GM20000 (cell line): ENCODE results near the gene TNS4.
A peak's percentile ranks its signal among the peaks of the same experiment; 100 is the strongest.

ENCODE experiments used
- DNase-seq: peaks from one replicate; pipeline ENCODE4 v3.0.0; 2012; ENCODE audit warnings: low spot score
- CTCF ChIP-seq: IDR thresholded peaks from 2 replicates; pipeline ENCODE4 v1.5.1; 2012; ENCODE audit warnings: mild to moderate bottlenecking, control low read depth; ENCODE audit errors: extremely low read depth, missing control alignments

Gene TNS4

GRCh38 chr17:40533896-40534295, 32.5 kb upstream of the TNS4 start:
- no peak for TF ChIP-seq CTCF
- DNase-seq, result no peak

- no peak for DNase-seq
- no peak for TF ChIP-seq CTCF
Observed at GRCh38 chr17:40532520-40533253, 31.3 kb upstream of the TNS4 start.

- peak; percentile 48 for DNase-seq
- no peak for TF ChIP-seq CTCF
Observed at GRCh38 chr17:40531051-40531991, 29.9 kb upstream of the TNS4 start.

- no peak for TF ChIP-seq CTCF
- no peak for DNase-seq
Observed at GRCh38 chr17:40530531-40530994, 29.1 kb upstream of the TNS4 start.

- TF ChIP-seq CTCF, result no peak
- DNase-seq, result no peak
Observed at GRCh38 chr17:40529991-40530390, 28.6 kb upstream of the TNS4 start.

- no peak for DNase-seq
- no peak for TF ChIP-seq CTCF
Observed at GRCh38 chr17:40528692-40529417, 27.4 kb upstream of the TNS4 start.
